CD4-positive, CD25-positive, alpha-beta regulatory T cell (primary cell): Measurements from ENCODE around the gene BMI1. TPM values are rescaled to one million over a fixed set of nuclear protein-coding genes. Genes with fewer than 3 reads are reported as not detected.

Experiments
- ATAC-seq, 2 donors: fragments of 150-1000 bp; cut with Tn5 transposase; one replicate each; pipeline ENCODE4 v1.10.0; 2021; ENCODE audit warnings: low read depth in 2 of 2, moderate number of reproducible peaks in 2 of 2, moderate library complexity in 1 of 2
- DNase-seq, 3 donors: peaks; one replicate each; pipeline versions ENCODE4 v3.0.0 to v3.0.0-alpha.2; 2012 to 2022; ENCODE audit warnings: mixed read lengths in 1 of 3
- H3K27ac ChIP-seq: one replicate; pipeline ENCODE4 v1.7.0; 2013; ENCODE audit warnings: mild to moderate bottlenecking, low read length; ENCODE audit not compliant: insufficient read depth, poor library complexity, severe bottlenecking
- H3K27me3 ChIP-seq: one replicate; pipeline ENCODE4 v1.7.0; 2013; ENCODE audit warnings: low read length; ENCODE audit not compliant: control insufficient read depth, insufficient read depth
- H3K36me3 ChIP-seq: one replicate; pipeline ENCODE4 v1.7.0; 2013; ENCODE audit warnings: mild to moderate bottlenecking, low read length, moderate library complexity; ENCODE audit not compliant: control insufficient read depth, insufficient read depth
- H3K4me1 ChIP-seq: 2 replicates; pipeline ENCODE4 v1.7.0; 2013; ENCODE audit warnings: mild to moderate bottlenecking, low read length; ENCODE audit not compliant: insufficient read depth, control insufficient read depth, poor library complexity, severe bottlenecking
- H3K4me3 ChIP-seq: one replicate; pipeline ENCODE4 v1.7.0; 2013; ENCODE audit warnings: low read depth, mild to moderate bottlenecking, low read length, moderate library complexity
- H3K9me3 ChIP-seq, 2 experiments: 1 replicate in 1 of 2; 2 replicates in 1 of 2; pipeline ENCODE4 v1.7.0; 2013; ENCODE audit warnings: low read length in 2 of 2, mild to moderate bottlenecking in 1 of 2, moderate library complexity in 1 of 2; ENCODE audit not compliant: control insufficient read depth in 2 of 2
- H3K27ac Mint-ChIP-seq, 3 donors: one replicate each; pipeline ENCODE4 v1.8.0; 2020 to 2022; ENCODE audit warnings: mild to moderate bottlenecking in 3 of 3, mixed read lengths in 3 of 3, moderate library complexity in 2 of 3
- H3K27me3 Mint-ChIP-seq: one replicate; pipeline ENCODE4 v1.8.0; 2022; ENCODE audit warnings: mild to moderate bottlenecking, mixed read lengths
- H3K36me3 Mint-ChIP-seq: one replicate; pipeline ENCODE4 v1.8.0; 2020; ENCODE audit warnings: mixed read lengths
- H3K4me1 Mint-ChIP-seq, 4 donors: one replicate each; pipeline ENCODE4 v1.8.0; 2020 to 2022; ENCODE audit warnings: mixed read lengths in 4 of 4, mild to moderate bottlenecking in 1 of 4
- H3K4me3 Mint-ChIP-seq, 4 donors: one replicate each; pipeline ENCODE4 v1.8.0; 2020 to 2022; ENCODE audit warnings: mild to moderate bottlenecking in 4 of 4, mixed read lengths in 4 of 4, moderate library complexity in 3 of 4
- H3K9me3 Mint-ChIP-seq, 7 donors: one replicate each; pipeline ENCODE4 v1.8.0; 2020 to 2022; ENCODE audit warnings: mixed read lengths in 7 of 7, mild to moderate bottlenecking in 3 of 7, moderate library complexity in 2 of 7
- polyA plus RNA-seq, 4 donors: library from polyadenylated mRNA; unstranded; fragments of 300-500 nt; fragmentation: Illumina TruSeq; gene quantifications; one replicate each; pipeline ENCODE4 v1.2.3, GENCODE V29; 2021
- total RNA-seq: library from RNA; stranded (reverse); gene quantifications from one replicate; pipeline ENCODE4 v1.2.3, GENCODE V29; 2022

Gene BMI1
- total and polyA plus RNA-seq, 5 donors from 2014 or later = 27.0 to 35.3 (median 33.5) TPM

DNA sequence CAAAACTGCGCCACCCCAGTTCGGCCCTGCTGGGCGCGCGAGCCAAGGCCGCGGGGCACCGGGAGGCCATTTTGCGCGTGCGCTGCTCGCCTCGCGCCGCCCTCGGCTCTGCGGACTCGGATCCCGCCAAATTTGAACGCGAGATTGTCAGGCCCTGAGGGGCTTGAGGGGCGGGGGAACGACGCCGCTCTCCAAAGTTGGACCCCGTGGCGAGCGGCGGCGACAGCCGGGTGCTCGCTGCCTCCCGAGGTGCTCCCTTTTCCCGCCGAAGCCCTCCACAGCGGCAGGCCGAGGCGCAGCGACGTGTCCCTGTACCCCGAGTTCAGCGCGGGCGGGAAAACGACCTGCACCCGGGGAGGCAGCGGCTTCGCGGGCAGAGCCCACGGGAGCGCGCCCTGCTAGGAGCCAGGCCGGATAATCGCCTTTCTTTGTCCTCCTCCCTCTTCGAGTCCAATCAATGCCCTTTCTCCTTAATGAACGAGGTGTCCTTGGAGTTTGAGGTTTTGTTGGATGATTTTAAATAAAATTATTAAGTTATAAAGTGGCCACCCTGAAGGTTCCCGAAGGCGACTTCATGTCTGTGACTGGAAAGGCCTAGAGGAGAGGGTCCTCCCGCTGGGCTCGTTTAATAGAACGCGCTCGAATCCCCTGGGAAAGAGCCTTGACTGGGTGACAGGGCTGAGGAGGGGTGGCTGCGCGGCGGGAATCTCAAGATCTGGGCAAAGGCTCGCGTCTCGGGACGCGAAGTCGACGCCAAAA lies 13.7 kb downstream of the BMI1 start:
- no peak for ATAC-seq
- Mint-ChIP-seq H3K4me1 (peaks cover 17 to 51% (median 38%) of the 10 kb centered on the region in 4 donors), H3K4me3 (peak overlapping the region; percentile 87 to 96 (median 92)), H3K9me3 (peaks cover 0 to 8% (median 2%) of the 10 kb centered on the region in 7 donors), H3K27ac (peak overlapping the region; percentile 91 to 97 (median 92)), H3K36me3 (peaks cover 4% of the 10 kb centered on the region), H3K27me3 (peaks cover 46% of the 10 kb centered on the region)
- H3K36me3 ChIP-seq = peaks cover 4% of the 10 kb centered on the region
- peaks cover 28% of the 10 kb centered on the region for H3K27me3 ChIP-seq
- H3K4me1 ChIP-seq = peaks cover 59% of the 10 kb centered on the region
- H3K9me3 ChIP-seq = peaks cover 10 to 12% of the 10 kb centered on the region in 2 experiments
- H3K4me3 ChIP-seq = peak overlapping the region; percentile 60
- peak overlapping the region; percentile 66 for H3K27ac ChIP-seq
- no peak for DNase-seq

DNA sequence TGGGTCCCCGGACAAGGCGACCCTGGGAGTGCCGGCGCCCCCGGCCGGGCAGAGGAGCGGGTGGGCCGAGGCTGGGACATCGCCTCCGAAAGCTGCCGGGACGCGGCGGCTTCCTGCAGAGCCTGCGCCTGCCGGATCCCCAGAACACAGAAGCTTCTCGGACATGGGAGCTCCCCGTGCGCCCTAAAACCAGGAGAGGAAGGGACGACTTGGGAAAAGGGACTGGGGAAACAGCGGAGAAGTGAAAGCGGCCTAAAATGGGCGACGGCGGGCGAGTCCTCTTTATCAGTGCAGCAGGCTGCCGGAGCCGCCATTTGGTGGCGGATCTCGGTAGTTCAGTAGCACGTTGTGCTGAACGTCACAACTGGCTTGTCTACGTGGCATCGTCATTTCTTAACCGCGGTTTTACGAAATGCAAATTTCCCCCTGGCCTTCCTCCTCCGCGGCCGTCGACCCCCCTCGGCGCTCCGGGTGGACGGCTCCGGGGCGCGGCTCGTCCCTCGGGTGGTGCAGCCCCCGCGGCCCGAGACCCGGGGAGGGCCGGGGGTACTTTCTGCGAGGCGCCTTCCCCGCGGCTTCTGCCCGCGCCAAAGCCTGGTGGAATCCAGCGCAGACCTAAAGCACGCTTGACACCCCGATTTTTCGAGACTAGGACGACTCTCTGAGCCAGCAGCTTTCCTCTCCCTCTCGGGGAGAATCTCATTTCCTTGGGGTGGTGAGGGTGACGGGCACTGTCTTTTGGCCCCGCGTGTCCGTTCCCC lies 14.5 kb downstream of the BMI1 start:
- Histone ChIP-seq H3K9me3 (peaks cover 10 to 12% of the 10 kb centered on the region in 2 experiments), H3K27me3 (peaks cover 34% of the 10 kb centered on the region), H3K4me3 (peak overlapping the region; percentile 60), H3K36me3 (no peaks in the 10 kb centered on the region), H3K27ac (peak overlapping the region; percentile 66), H3K4me1 (peaks cover 66% of the 10 kb centered on the region)
- no peaks in the 10 kb centered on the region for H3K36me3 Mint-ChIP-seq
- H3K27me3 Mint-ChIP-seq = peaks cover 53% of the 10 kb centered on the region
- peaks cover 0 to 8% (median 3%) of the 10 kb centered on the region in 7 donors for H3K9me3 Mint-ChIP-seq
- H3K4me3 Mint-ChIP-seq = peak overlapping the region; percentile 87 to 96 (median 92)
- peak overlapping the region; percentile 91 to 97 (median 92) for H3K27ac Mint-ChIP-seq
- ATAC-seq (peak; percentile 79 to 82), DNase-seq (peak; percentile 62 to 85 (median 82))
- peaks cover 20 to 58% (median 45%) of the 10 kb centered on the region in 4 donors for H3K4me1 Mint-ChIP-seq

DNA sequence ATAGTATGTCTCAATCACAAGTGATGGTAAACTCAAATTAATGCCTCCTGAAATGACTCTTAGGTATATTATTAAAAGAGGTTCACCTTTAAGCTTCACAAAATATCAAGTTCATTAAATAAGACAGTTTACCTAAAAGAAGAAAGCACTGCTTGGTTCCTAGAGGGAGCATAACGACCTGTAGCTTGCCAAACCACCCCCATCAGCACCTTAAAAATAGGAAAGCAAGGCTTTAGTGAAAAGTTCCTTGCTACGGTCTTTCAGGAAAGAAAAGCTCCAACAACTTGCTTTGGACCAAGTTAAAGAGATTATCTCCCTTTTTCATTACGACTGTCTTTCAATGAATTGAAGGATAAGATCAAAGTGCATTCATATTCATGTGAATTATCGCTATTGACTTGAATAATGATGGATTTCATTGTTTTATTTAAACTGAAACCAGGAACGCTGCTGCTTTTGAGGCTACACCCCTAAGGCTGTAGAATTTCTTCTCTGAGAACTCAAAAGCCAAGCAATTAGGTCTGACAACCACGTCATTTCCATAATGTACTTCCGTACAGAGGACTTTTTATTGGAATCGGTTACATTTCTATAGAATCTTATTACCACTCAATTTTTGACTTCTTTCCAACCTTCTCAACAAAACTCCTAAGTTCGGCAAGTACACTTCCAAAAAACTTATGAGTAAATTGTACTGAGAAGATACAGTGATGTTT lies 17.4 kb downstream of the BMI1 start:
- no peak overlapping the region for H3K27ac ChIP-seq
- peak overlapping the region; percentile 2 for H3K4me3 ChIP-seq
- H3K9me3 ChIP-seq = peaks cover 10 to 12% of the 10 kb centered on the region in 2 experiments
- H3K36me3 Mint-ChIP-seq = no peaks in the 10 kb centered on the region
- ATAC-seq (no peak), DNase-seq (no peak)
- peak overlapping the region in 2 of 4 donors; percentile 78 to 97 for H3K4me3 Mint-ChIP-seq
- no peaks in the 10 kb centered on the region for H3K36me3 ChIP-seq
- peaks cover 54% of the 10 kb centered on the region for H3K27me3 ChIP-seq
- peaks cover 0 to 10% (median 3%) of the 10 kb centered on the region in 7 donors for H3K9me3 Mint-ChIP-seq
- H3K4me1 Mint-ChIP-seq = peaks cover 15 to 44% (median 41%) of the 10 kb centered on the region in 4 donors
- peaks cover 64% of the 10 kb centered on the region for H3K27me3 Mint-ChIP-seq
- H3K4me1 ChIP-seq = peaks cover 62% of the 10 kb centered on the region
- H3K27ac Mint-ChIP-seq = no peak overlapping the region

DNA sequence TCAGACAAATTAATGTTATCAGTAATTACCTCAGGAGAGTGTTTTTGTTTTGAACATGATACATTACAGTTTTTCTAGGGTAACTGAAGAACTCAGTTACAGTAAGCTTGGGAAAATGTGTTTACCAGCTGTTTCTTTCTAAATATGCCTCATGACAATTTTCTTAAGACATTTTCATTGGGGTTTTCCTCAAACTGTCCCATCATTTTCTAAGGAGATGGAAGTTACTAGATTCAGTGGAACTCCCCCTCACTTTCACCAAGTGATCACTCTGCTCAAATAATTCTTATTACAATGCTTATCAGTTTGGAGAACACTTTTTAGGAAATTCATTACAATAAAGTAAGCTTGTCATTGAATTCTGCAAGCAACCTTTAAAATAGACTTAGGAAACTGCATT lies 18.0 kb downstream of the BMI1 start:
- Histone ChIP-seq H3K36me3 (no peaks in the 10 kb centered on the region), H3K27me3 (peaks cover 60% of the 10 kb centered on the region), H3K4me1 (peaks cover 56% of the 10 kb centered on the region), H3K9me3 (peaks cover 8 to 10% of the 10 kb centered on the region in 2 experiments), H3K4me3 (no peak overlapping the region), H3K27ac (no peak overlapping the region)
- Mint-ChIP-seq H3K9me3 (peaks cover 0 to 10% (median 3%) of the 10 kb centered on the region in 7 donors), H3K36me3 (no peaks in the 10 kb centered on the region), H3K4me3 (peak overlapping the region in 2 of 4 donors; percentile 97 to 99), H3K4me1 (peaks cover 11 to 38% (median 35%) of the 10 kb centered on the region in 4 donors), H3K27ac (no peak overlapping the region), H3K27me3 (peaks cover 67% of the 10 kb centered on the region)
- DNase-seq = no peak
- no peak for ATAC-seq

DNA sequence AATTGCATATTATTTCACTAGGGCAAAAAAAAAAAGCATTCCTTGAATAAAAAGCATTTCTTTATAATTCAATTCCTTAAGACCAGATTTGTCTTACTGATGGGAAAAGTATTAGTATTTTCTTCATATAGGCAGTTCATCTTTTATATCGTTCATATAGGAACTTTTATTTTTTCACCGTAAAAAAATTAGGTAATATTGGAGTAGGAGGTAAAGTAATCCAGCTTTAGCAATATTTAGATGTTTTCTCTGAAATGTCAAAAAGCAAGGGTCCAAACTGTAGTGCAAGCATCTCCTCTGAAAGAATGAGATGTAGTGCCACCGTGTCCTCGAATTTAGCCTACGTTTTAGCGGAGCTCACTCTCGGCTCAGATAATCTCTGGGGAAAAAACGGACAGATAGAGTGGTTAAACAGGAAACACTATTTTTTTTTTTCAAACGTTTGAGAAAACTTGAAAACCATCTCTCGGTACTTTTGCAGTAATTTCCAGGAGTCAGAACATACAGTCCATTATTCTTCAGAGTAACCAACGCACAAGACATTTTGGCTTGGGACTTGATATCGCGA lies 18.9 kb downstream of the BMI1 start:
- Mint-ChIP-seq H3K27me3 (peaks cover 76% of the 10 kb centered on the region), H3K36me3 (no peaks in the 10 kb centered on the region), H3K4me3 (peak overlapping the region; percentile 90 to 99 (median 94)), H3K27ac (peak overlapping the region; percentile 84 to 96 (median 90)), H3K9me3 (peaks cover 0 to 13% (median 3%) of the 10 kb centered on the region in 7 donors), H3K4me1 (peaks cover 11 to 41% (median 38%) of the 10 kb centered on the region in 4 donors)
- H3K27ac ChIP-seq = peak overlapping the region; percentile 49
- peaks cover 3 to 13% of the 10 kb centered on the region in 2 experiments for H3K9me3 ChIP-seq
- H3K4me1 ChIP-seq = peaks cover 48% of the 10 kb centered on the region
- ATAC-seq = no peak
- H3K27me3 ChIP-seq = peaks cover 69% of the 10 kb centered on the region
- H3K4me3 ChIP-seq = peak overlapping the region; percentile 84
- no peaks in the 10 kb centered on the region for H3K36me3 ChIP-seq
- DNase-seq = no peak

DNA sequence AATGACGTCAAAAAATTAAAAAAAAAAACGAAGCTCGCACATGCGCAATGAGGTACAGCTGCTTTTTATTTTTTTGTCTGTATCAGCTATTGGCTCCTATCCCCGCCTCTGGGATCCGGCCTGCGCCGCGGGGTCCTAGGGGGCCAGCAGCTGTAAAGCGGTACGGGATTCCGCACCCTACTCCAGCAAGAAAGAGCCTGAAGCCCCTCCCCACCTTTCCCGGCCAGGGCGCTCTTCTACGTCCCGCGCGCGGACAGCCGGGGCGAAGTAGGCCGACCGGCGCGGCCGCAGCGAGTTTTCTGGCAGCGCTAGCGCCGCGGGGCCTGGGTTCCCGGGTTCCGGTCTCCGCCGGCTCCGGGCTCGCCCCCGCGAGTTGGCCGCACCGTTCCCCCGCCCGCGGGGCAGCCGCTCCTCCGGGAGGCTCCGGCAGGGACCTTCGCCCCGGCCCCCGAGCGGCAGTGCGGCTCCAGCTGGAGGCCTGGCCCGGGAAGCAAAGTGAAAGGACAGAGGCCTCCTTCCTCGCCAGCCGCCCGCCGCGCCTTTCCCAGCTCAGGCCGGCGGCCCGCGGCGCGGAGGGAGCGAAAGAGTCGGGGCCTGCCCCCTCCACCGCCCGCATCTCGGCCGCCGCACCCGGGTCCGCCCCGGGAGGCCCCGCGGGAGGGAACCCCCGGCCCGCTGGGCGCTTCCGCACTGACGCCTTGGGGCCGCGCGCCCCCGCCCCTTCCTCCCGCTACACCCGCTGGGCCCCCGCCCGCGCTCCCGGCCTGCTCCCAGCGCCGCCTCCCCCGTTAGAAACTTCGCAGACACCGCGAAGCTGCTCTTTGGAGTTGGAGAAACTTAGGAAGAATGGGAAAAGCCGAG lies 19.7 kb downstream of the BMI1 start:
- Mint-ChIP-seq H3K9me3 (peaks cover 0 to 12% (median 2%) of the 10 kb centered on the region in 7 donors), H3K4me1 (peaks cover 11 to 41% (median 33%) of the 10 kb centered on the region in 4 donors), H3K27me3 (peaks cover 74% of the 10 kb centered on the region), H3K4me3 (peak overlapping the region; percentile 90 to 99 (median 94)), H3K27ac (peak overlapping the region; percentile 84 to 96 (median 90)), H3K36me3 (no peaks in the 10 kb centered on the region)
- Histone ChIP-seq H3K27ac (peak overlapping the region; percentile 49), H3K4me1 (peaks cover 48% of the 10 kb centered on the region), H3K9me3 (peaks cover 8 to 14% of the 10 kb centered on the region in 2 experiments), H3K27me3 (peaks cover 71% of the 10 kb centered on the region), H3K4me3 (peak overlapping the region; percentile 84), H3K36me3 (no peaks in the 10 kb centered on the region)
- ATAC-seq (peak; percentile 45 to 59), DNase-seq (peak in 2 of 3 donors; percentile 75 to 89)
